GM18868 (cell line): ENCODE data around the gene MTERF1.
"Not testable (repeated sequence)": the region's sequence is repeated elsewhere in the genome, so short reads cannot be mapped to it uniquely, and the experiment has no call there.

Source experiments
- ATAC-seq: cut with Tn5 transposase; IDR thresholded peaks from one replicate; pipeline ENCODE4 v1.9.1; 2021; ENCODE audit warnings: mild to moderate bottlenecking, moderate library complexity; ENCODE audit not compliant: unreplicated experiment

MTERF1 gene

DNA sequence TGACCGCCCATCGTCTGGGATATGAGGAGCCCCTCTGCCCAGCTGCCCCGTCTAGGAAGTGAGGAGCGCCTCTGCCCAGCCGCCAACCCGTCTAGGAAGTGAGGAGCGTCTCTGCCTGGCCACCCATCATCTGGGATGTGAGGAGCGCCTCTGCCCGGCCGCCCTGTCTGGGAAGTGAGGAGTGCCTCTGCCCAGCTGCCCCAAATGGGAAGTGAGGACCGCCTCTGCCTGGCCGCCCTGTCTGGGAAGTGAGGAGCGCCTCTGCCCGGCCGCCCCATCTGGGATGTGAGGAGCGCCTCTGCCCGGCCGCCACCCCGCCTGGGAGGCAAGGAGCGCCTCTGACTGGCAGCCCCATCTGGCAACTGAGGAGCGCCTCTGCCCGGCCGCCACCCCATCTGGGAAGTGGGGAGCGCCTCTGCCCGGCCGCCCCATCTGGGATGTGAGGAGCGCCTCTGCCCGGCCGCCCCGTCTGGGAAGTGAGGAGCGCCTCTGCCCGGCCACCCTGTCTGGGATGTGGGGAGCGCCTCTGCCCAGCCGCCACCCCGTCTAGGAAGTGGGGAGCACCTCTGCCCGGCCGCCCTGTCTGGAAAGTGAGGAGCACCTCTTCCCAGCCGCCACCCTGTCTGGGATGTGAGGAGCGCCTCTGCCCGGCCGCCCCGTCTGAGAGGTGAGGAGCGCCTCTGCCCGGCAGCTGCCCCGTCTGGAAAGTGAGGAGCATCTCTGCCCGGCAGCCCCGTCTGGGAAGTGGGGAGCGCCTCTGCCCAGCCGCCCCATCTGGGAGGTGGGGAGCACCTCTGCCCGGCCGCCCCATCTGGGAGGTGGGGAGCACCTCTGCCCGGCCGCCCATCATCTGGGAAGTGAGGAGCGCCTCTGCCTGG is 7.1 kb upstream of the MTERF1 start:
- not testable (repeated sequence) for ATAC-seq

GRCh38 chr7:91883676-91884362 is 3.3 kb upstream of the MTERF1 start:
- no peak for ATAC-seq

GRCh38 chr7:91880016-91880412 is 488 bp downstream of the MTERF1 start:
- ATAC-seq: peak; percentile 0

DNA sequence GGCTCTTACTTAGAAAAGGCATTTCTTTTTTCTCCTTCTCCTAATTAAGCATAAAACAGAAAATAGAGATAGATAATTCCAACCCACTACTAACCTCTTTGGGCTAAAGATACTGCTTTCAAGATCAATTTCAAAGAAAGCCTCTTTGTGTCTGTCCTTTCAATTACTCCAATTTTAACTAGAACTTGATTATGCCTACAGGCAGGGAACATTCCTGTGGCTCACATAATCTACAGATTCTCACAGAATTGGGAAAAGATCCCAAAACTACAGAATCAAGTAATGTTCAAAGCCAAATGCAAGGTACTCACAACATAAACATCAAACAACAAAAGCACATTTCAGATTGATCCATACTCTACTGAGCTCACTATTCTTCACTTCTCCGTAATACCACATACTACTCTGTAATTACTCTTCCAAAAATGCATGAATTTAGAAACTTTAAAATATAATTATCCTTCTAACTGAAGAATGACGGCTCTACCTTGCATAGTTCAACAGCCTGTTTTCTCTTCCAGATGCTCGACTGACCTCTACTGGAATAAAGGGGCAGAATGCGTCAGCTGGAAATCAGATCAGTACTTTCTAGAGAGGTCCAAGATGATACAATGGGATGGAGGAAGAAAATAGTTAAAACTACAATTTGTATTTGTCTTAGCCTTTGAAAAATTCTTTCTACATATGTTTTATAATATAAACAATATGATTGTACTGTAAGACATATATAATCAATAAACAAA is 3.9 kb downstream of the MTERF1 start:
- ATAC-seq: no peak

GRCh38 chr7:91875851-91876250 is 4.7 kb downstream of the MTERF1 start:
- ATAC-seq: no peak

DNA sequence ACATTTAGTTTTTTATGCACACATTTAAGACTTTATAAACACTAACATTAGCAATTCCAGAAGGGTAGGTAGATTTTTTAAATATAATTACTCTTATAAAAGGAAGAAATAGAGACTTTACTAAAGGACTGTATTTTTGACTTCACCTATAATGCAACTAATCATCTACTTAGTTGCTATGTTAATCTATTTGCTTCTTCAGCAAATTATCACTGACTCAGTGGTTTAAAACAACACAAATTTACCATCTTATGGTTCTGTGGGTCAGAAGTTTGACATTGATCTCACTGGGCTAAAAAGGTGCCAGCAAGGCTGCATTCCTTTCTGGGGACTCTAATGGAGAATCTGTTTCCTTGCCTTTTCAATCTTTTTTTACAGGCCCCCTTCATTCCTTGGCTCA is 7.6 kb downstream of the MTERF1 start:
- ATAC-seq: no peak

- no peak for ATAC-seq
These were observed 8.4 kb downstream of the MTERF1 start for GRCh38 chr7:91872069-91872468.

DNA sequence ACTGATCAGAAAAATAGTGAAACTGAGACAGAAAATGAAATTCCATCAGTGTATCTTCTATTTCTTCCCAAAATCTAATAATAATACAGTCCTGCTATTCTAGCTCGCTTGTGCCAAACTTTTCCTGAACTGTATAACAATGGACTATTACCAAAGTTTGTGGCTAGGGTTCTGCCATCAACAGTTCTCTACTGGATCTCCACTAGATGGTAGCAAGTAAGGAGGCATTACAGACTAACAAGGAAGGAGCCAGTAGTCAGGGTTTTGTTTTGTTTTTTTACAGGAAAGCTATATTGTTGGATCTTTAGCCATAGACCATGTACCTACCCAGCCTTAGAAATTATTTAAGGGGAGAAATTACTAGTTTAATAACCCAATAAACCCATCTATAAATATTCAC is 10.8 kb downstream of the MTERF1 start:
- ATAC-seq: no peak

- ATAC-seq: no peak
These were observed 13.8 kb downstream of the MTERF1 start for GRCh38 chr7:91866599-91867148.

GRCh38 chr7:91865511-91865910 is 15.0 kb downstream of the MTERF1 start:
- ATAC-seq: no peak

- ATAC-seq: not testable (repeated sequence)
These were observed 15.9 kb downstream of the MTERF1 start for GRCh38 chr7:91864604-91865003.

- no peak for ATAC-seq
These were observed 16.4 kb downstream of the MTERF1 start for GRCh38 chr7:91864070-91864469.

GRCh38 chr7:91852263-91852741 is 28.2 kb downstream of the MTERF1 start:
- peak; percentile 65 for ATAC-seq

DNA sequence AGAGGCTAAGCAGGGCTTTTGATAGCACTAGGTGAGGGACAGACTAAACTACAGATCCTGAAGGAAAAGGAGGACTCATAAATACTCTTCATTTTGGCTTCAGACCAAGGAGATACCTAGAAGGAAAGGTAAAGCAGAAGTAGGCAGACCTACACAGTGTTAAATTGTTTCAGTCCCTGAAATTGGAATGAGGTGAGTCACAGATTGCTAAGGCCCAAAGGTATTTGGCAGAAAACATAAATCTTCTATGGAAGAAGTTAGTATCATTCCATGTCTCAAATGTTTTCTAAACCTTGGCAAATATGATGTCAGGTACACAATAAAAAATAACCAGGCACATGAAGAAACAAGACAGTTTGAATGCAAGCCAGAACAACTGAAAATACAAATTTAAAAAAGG is 30.0 kb downstream of the MTERF1 start:
- no peak for ATAC-seq

GRCh38 chr7:91847876-91848588 is 32.5 kb downstream of the MTERF1 start:
- ATAC-seq: no peak

DNA sequence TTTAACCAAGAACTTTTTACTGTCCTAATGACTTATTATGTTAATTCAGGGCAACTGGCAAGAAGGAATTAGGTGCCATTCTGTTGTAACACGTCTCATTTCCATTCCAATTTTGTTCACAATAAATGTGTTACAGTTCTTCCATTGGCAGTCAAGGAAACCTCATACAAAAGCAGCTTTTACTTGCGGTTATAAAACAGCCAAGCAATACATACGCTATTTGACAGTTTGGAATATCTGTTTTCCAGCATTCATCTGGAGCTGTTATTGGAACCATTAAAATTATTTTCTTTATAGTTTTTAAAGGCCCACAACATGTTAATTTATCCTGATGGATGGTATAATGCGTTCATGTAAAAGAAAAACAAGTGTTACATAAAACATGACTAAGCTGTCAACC is 33.3 kb downstream of the MTERF1 start:
- ATAC-seq: no peak

DNA sequence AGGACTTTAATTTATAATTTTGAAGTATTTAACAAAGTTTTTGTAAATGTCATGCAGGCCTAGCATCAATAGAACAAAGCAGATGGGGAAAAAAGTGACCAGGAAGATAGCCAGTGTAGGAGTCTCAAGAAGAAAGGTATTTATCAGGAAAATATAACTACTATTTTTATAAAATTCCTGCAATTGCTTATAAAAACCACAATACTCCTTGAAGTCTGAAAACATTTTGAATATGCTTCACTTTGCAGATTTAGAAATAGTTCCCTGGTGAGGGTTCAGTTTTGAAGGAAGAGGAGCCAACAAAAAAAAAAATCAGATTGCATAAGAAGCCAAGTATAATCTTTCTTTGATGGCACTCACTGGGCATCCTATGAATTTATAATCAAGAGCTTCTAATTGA is 34.1 kb downstream of the MTERF1 start:
- ATAC-seq: no peak

- peak; percentile 93 for ATAC-seq
These were observed 36.7 kb downstream of the MTERF1 start for GRCh38 chr7:91843831-91844230.

GRCh38 chr7:91838439-91838838 is 42.1 kb downstream of the MTERF1 start:
- ATAC-seq: no peak

DNA sequence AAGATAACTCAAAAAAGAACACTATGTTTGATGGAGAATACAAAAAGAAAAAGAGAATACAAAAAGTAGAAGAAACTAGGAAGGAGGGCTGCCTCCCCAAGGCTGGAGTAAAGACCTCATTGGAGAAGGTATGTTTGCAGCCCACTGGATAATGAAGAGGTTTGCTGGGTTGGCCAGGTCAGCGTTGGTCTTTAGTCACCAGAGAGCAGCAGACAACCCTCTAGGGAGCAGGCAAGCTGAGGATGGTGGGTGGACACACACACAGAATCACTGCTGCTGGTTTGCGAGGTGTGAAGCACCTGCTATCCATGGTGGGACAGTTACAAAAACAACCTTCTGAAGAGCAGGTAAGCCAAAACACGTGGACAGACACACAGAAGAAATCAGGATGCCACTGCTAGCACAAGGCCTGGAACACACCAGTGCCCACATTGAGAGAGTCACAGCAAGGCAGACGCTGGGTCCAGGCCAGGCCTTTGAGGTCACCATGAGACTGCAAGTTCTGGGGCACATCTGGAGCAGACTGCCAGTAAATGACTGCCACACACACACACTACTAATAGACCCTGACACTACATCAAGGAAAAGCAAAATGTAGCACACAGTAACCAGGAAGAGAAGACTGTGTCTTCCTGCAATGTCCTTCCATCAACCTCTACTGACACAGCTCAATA is 43.0 kb downstream of the MTERF1 start:
- ATAC-seq: no peak
